ENCODE data around the gene MUSTN1. TPM values are rescaled to one million over a fixed set of nuclear protein-coding genes. Genes with fewer than 3 reads are reported as not detected.

Gene MUSTN1
- total and polyA plus RNA-seq, 2 of the 13 experiments (the other 11 are each of a cell fraction or from before 2014, with no cell fraction given): 0.84 to 1.4 TPM

GRCh38 chr3:52795298-52795900 is 39.4 kb downstream of the MUSTN1 start (continued):
- TF ChIP-seq THAP9 (CRISPR knock-in tag; IDR thresholded peaks at IDR 0.05; ENCODE audit: borderline replicate concordance) (0 out of 2 replicates have a peak, but pooled peaks have one; percentile 13), HBP1 (CRISPR knock-in tag; IDR thresholded peaks at IDR 0.05; ENCODE audit: low read depth) (peak; percentile 77), HDAC1 (CRISPR knock-in tag; IDR thresholded peaks at IDR 0.05) (peak; percentile 50), ZBTB8A (CRISPR knock-in tag; IDR thresholded peaks at IDR 0.05; ENCODE audit: borderline replicate concordance, low read depth) (no peak), ZNF878 (CRISPR knock-in tag; IDR thresholded peaks at IDR 0.05) (no peak), ZNF484 (CRISPR knock-in tag; IDR thresholded peaks at IDR 0.05; ENCODE audit: borderline replicate concordance, low read depth) (no peak), FOXA1 (IDR thresholded peaks at IDR 0.05) (no peak), FOXA1 (CRISPR knock-in tag; IDR thresholded peaks at IDR 0.05) (peak; percentile 38; the same call in 1 of the 2 replicates), SP5 (CRISPR knock-in tag; IDR thresholded peaks at IDR 0.05; ENCODE audit: borderline replicate concordance, low read depth) (peak; percentile 92), ZBTB20 (CRISPR knock-in tag; IDR thresholded peaks at IDR 0.05; ENCODE audit: borderline replicate concordance, low read depth) (no peak; the same call in 1 of the 2 replicates), TEF (CRISPR knock-in tag; IDR thresholded peaks at IDR 0.05) (no peak), U2AF1 (optimal IDR thresholded peaks at IDR 0.05; ENCODE audit: low read depth, low read length) (no peak), ZNF235 (CRISPR knock-in tag; IDR thresholded peaks at IDR 0.05; ENCODE audit: borderline replicate concordance) (no peak), ZNF781 (CRISPR knock-in tag; IDR thresholded peaks at IDR 0.05; ENCODE audit: borderline replicate concordance, not compliant biosample characterization) (no peak), ZNF790 (CRISPR knock-in tag; IDR thresholded peaks at IDR 0.05; ENCODE audit: borderline replicate concordance) (no peak; the same call in 1 of the 2 replicates), ARNT2 (CRISPR knock-in tag; IDR thresholded peaks at IDR 0.05; ENCODE audit: low read depth) (peak; percentile 77), ZNF674 (CRISPR knock-in tag; IDR thresholded peaks at IDR 0.05; ENCODE audit: low read depth) (no peak), SAFB2 (CRISPR knock-in tag; IDR thresholded peaks at IDR 0.05; ENCODE audit: borderline replicate concordance, low read depth) (no peak), ZNF546 (CRISPR knock-in tag; conservative IDR thresholded peaks at IDR 0.05) (no peak; the same call in 1 of the 2 replicates), RBM39 (IDR thresholded peaks at IDR 0.05; ENCODE audit: low read depth, low read length, poor library complexity, severe bottlenecking) (no peak)
- TF ChIP-seq, protein P1, sequence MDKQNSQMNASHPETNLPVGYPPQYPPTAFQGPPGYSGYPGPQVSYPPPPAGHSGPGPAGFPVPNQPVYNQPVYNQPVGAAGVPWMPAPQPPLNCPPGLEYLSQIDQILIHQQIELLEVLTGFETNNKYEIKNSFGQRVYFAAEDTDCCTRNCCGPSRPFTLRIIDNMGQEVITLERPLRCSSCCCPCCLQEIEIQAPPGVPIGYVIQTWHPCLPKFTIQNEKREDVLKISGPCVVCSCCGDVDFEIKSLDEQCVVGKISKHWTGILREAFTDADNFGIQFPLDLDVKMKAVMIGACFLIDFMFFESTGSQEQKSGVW (CRISPR knock-in tag; IDR thresholded peaks at IDR 0.05; ENCODE audit: borderline replicate concordance): no peak
- TF ChIP-seq, protein P2, sequence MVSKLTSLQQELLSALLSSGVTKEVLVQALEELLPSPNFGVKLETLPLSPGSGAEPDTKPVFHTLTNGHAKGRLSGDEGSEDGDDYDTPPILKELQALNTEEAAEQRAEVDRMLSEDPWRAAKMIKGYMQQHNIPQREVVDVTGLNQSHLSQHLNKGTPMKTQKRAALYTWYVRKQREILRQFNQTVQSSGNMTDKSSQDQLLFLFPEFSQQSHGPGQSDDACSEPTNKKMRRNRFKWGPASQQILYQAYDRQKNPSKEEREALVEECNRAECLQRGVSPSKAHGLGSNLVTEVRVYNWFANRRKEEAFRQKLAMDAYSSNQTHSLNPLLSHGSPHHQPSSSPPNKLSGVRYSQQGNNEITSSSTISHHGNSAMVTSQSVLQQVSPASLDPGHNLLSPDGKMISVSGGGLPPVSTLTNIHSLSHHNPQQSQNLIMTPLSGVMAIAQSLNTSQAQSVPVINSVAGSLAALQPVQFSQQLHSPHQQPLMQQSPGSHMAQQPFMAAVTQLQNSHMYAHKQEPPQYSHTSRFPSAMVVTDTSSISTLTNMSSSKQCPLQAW (CRISPR knock-in tag; IDR thresholded peaks at IDR 0.05): peak; percentile 71; the same call in 1 of the 2 replicates
